SH-SY5Y (cell line): Measurements from ENCODE around the gene GNG7.

ENCODE experiments used
- GATA2 ChIP-seq: IDR thresholded peaks from 2 replicates; pipeline ENCODE4 v1.6.1; 2011; ENCODE audit warnings: mild to moderate bottlenecking, low read depth, low read length
- GATA3 ChIP-seq: IDR thresholded peaks from 2 replicates; pipeline ENCODE4 v1.6.1; 2011; ENCODE audit warnings: low read depth, mild to moderate bottlenecking, low read length, moderate library complexity

Gene GNG7

GRCh38 chr19:2490659-2491058, 211.8 kb downstream of the GNG7 start:
- TF ChIP-seq GATA3, result no peak
- no peak for TF ChIP-seq GATA2

DNA sequence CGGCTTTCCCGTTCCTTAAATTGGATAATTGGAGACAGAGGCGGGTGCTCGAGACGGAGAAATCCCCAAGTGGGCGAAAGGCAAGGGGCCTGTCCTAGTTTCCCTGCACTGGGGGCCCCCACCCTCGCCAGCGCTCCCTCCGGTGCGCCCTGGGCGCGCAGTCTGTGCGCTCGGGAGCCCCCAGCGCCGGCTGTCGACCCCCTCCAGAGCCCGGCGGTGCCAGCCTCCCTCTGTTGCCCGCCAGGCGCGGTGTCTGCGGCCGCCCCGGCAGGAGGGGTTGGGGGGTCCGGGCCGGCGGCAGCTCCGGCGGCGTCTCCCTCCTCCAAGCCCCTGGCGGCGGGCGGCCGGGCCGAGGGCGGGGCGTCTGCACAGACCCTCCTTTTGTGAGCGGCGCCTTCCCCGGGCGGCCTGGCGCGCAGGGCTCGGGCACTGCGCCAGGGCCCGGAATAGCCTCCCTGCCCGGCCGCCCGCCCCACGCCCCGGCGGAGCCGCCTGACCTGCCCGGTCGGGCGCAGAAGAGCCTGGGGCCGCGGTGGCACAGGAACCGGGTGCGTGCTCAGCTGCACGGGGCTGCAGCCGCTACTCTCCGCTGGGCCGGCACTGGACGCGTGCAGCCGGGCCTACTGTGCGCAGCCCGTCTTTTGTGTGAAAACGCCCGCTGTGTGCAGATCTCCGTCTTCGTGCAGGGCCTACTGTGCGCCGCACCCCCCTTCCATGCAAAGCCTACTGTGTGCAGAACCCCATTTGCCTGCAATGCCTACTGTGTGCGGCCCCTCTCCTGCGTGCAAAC, 213.4 kb downstream of the GNG7 start:
- no peak for TF ChIP-seq GATA2
- TF ChIP-seq GATA3, result no peak

GRCh38 chr19:2488405-2488941, 214.0 kb downstream of the GNG7 start:
- TF ChIP-seq GATA3 (no peak), GATA2 (no peak)

DNA sequence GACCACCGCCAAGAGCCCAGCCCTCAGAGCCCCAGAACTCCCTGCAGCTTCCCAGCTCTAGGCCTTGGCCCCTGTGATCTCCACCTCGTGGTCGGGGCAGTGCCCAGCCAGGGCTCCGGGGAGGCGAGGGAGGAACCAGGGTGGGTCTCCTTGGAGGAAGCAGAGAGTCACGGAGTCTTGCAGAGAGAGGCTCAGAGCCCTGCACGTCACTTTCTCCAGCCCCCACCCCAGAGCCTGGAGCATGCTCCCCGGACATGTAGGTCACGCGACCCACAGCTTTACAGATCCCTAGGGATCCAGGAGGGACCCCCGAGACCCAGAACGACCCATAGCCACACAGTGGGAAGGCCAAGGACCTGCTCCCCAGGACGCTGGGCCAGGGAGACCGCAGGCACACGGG, 214.7 kb downstream of the GNG7 start:
- TF ChIP-seq GATA2 (no peak), GATA3 (no peak)

DNA sequence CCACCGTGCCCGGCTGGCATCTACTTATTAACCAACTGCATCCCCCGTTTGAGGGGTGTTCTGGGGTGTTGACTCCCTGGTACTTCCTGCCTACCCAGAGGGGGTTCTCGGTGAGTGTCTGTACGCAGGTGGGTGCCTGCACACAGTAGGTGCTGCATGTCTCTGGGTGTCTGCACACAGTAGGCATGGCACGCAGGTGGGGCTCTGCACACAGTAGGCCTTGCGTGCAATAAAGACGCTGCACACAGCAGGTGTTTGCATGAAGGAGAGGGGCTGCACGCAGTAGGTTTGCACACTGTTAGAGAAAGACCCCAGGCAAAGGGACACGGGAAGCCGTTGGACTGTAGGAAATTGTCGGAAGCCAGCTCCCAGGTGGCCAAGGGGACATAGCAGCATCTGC, 215.4 kb downstream of the GNG7 start:
- TF ChIP-seq GATA2 (no peak), GATA3 (no peak)

- TF ChIP-seq GATA2 (no peak), GATA3 (no peak)
Measured at GRCh38 chr19:2485428-2485827, 217.1 kb downstream of the GNG7 start.

DNA sequence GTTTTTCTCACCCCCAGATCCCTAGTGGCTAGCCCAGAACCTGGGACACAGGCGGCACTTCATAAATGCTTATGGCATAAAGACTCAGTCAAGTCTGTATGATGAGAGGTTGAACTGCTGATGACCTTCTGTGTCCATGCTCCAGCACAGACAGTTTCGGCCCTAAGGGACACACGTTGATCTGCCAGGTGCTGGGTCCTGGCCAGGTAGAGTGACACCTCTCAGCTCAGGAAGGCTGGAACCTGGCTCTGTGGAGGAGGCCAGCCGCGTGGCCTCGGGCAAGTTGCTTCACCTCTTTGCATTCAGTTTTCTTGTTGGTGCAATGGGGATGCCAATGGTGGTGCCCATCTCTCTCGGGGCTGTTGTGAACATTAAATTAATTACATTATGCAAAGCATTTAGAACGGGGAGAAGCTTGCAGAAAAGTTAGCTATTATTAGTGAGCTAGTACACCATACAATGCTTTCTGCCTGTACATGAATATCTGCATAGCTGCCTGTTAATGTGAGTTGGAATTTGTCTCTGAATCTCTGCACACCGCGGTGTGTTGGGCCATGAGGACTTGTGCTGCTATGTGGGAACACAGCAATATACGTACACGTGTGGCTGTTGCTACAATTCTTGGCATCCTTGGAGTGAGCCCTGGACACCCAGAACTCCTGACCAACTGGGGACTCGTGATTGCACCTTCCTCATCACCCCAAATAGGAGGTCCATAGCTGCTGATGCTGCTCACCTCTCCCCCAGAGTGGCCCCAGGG, 218.1 kb downstream of the GNG7 start:
- no peak for TF ChIP-seq GATA2

DNA sequence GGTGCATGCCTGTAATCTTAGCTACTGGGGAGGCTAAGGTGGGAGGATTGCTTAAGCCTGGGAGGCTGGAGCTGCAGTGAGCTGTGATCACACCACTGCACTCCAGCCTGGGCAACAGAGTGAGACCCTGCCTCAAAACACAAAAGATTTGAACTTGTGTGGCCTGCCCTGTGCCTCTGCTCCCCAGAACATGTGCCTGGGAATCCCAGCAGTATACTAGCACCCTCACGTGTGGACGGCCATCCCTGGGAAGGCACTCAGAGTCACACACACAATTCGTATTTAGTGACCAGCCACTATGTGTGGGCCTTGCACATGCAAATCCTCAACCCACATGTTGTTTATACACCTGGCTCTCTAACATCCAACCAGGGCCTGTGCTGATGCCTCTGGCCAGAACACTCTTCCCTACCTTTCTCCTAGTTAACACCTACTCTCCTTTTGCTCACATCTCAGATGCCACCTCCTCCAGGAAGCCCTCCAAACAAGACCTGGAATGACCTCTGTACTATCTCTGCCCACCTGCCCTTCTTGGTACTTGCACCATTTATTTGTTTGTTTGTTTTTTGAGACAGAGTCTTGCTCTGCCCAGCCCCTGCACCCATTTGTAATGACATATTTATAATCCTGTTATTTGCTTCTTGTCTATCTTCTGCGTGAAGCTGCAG, 218.9 kb downstream of the GNG7 start:
- TF ChIP-seq GATA2, result no peak
- no peak for TF ChIP-seq GATA3

GRCh38 chr19:2483084-2483483, 219.4 kb downstream of the GNG7 start:
- no peak for TF ChIP-seq GATA3
- TF ChIP-seq GATA2, result no peak

- no peak for TF ChIP-seq GATA3
Measured at GRCh38 chr19:2482354-2483038, 220.0 kb downstream of the GNG7 start.

GRCh38 chr19:2481466-2481865, 221.0 kb downstream of the GNG7 start:
- no peak for TF ChIP-seq GATA3
- no peak for TF ChIP-seq GATA2

GRCh38 chr19:2479556-2480194, 222.8 kb downstream of the GNG7 start:
- TF ChIP-seq GATA2 (no peak), GATA3 (no peak)

GRCh38 chr19:2478756-2479555, 223.5 kb downstream of the GNG7 start:
- TF ChIP-seq GATA2 (no peak), GATA3 (no peak)
